ENCODE results near the gene USP5.

DNA sequence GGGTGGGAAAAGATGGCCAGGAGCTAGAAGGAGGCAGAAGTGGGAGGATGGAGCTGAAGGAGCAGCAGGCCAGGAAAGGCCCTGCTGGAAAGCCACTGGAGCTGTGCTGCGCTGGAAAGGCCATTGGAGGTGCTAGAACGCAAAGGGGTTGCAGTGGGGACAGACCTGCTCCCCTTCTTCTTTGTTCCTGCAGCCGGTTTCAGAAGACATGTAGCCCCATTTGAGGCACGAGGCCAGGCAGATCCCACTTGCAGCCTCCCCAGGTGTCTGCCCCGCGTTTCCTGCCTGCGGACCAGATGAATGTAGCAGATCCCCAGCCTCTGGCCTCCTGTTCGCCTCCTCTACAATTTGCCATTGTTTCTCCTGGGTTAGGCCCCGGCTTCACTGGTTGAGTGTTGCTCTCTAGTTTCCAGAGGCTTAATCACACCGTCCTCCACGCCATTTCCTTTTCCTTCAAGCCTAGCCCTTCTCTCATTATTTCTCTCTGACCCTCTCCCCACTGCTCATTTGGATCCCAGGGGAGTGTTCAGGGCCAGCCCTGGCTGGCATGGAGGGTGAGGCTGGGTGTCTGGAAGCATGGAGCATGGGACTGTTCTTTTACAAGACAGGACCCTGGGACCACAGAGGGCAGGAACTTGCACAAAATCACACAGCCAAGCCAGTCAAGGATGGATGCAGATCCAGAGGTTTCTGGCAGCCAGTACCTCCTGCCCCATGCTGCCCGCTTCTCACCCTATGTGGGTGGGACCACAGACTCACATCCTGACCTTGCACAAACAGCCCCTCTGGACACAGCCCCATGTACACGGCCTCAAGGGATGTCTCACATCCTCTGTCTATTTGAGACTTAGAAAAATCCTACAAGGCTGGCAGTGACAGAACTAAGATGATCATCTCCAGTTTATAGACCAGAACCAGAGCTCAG, 32.6 kb upstream of the USP5 start:
- TF ChIP-seq CTCF (IDR thresholded peaks at IDR 0.05) (no peak), POLR2A (IDR thresholded peaks at IDR 0.05) (no peak)
